Effector memory CD8-positive, alpha-beta T cell (primary cell): Measurements from ENCODE around the gene AKR7A2.

Experiments used
- ATAC-seq: fragments of 150-1000 bp; cut with Tn5 transposase; replicated peaks from 2 replicates; pipeline ENCODE4 v1.10.0; 2021; ENCODE audit warnings: mild to moderate bottlenecking, moderate library complexity
- DNase-seq, 3 experiments: peaks; one replicate each; pipeline ENCODE4 v3.0.0; 2021
- H3K27ac Mint-ChIP-seq, 2 donors: one replicate each; pipeline ENCODE4 v1.8.0; 2022; ENCODE audit warnings: mild to moderate bottlenecking in 2 of 2, mixed read lengths in 2 of 2, moderate library complexity in 2 of 2
- H3K27me3 Mint-ChIP-seq, 2 donors: one replicate each; pipeline ENCODE4 v1.8.0; 2022; ENCODE audit warnings: mixed read lengths in 2 of 2
- H3K36me3 Mint-ChIP-seq: one replicate; pipeline ENCODE4 v1.8.0; 2022; ENCODE audit warnings: mild to moderate bottlenecking, moderate library complexity, mixed read lengths; ENCODE audit not compliant: insufficient read depth
- H3K4me1 Mint-ChIP-seq, 2 donors: one replicate each; pipeline ENCODE4 v1.8.0; 2022; ENCODE audit warnings: low read depth in 2 of 2, mixed read lengths in 2 of 2
- H3K4me3 Mint-ChIP-seq, 2 donors: one replicate each; pipeline ENCODE4 v1.8.0; 2022; ENCODE audit warnings: mild to moderate bottlenecking in 2 of 2, mixed read lengths in 2 of 2, moderate library complexity in 2 of 2
- H3K9me3 Mint-ChIP-seq, 2 donors: one replicate each; pipeline ENCODE4 v1.8.0; 2022; ENCODE audit warnings: mixed read lengths in 2 of 2
- total RNA-seq, 9 experiments: gene quantifications; one replicate each; lab custom pipeline; 2026; lab: John Stamatoyannopoulos, UW

Gene AKR7A2
- total RNA-seq, result 11.4 to 27.9 (median 12.8) reads per million in 9 experiments

- no peaks in the 10 kb centered on the region for H3K9me3 Mint-ChIP-seq
- peaks cover 33% of the 10 kb centered on the region for H3K36me3 Mint-ChIP-seq
- H3K27me3 Mint-ChIP-seq, result no peaks in the 10 kb centered on the region
- ATAC-seq (peak; percentile 93), DNase-seq (peak; percentile 81 to 90 (median 88))
- H3K4me1 Mint-ChIP-seq, result peaks cover 29 to 44% of the 10 kb centered on the region in 2 donors
- peak within 1 kb of the TSS; percentile 56 to 67 for H3K27ac Mint-ChIP-seq
- H3K4me3 Mint-ChIP-seq, result peak within 1 kb of the TSS; percentile 86 to 90
Measured at GRCh38 chr1:19311931-19312781, at the start of gene AKR7A2, which contains the start of gene SLC66A1. Gene AKR7A2, minus strand, starts transcription at chr1:19312144. Its CDS starts 20 bp downstream, at chr1:19312124. Gene SLC66A1, plus strand, starts transcription at chr1:19312326. Its CDS starts 5,352 bp downstream, at chr1:19317678.

- DNase-seq, result no peak
- peaks cover 30% of the 10 kb centered on the region for H3K36me3 Mint-ChIP-seq
- H3K27ac Mint-ChIP-seq, result peak overlapping the region; percentile 41 to 62
- no peak for ATAC-seq
- no peaks in the 10 kb centered on the region for H3K27me3 Mint-ChIP-seq
- no peaks in the 10 kb centered on the region for H3K9me3 Mint-ChIP-seq
- H3K4me3 Mint-ChIP-seq, result no peak overlapping the region
- peaks cover 20 to 31% of the 10 kb centered on the region in 2 donors for H3K4me1 Mint-ChIP-seq
Measured at GRCh38 chr1:19360843-19361610, 49.1 kb upstream of the AKR7A2 start.

- ATAC-seq (no peak), DNase-seq (no peak)
- H3K4me3 Mint-ChIP-seq, result no peak overlapping the region
- H3K9me3 Mint-ChIP-seq, result no peaks in the 10 kb centered on the region
- peaks cover 31% of the 10 kb centered on the region for H3K36me3 Mint-ChIP-seq
- H3K27me3 Mint-ChIP-seq, result no peaks in the 10 kb centered on the region
- peak overlapping the region; percentile 62 to 77 for H3K27ac Mint-ChIP-seq
- peaks cover 18 to 25% of the 10 kb centered on the region in 2 donors for H3K4me1 Mint-ChIP-seq
Measured at GRCh38 chr1:19360432-19360831, 48.5 kb upstream of the AKR7A2 start.

- ATAC-seq, result no peak
- no peak overlapping the region for H3K4me3 Mint-ChIP-seq
Measured at GRCh38 chr1:19360016-19360415, 48.1 kb upstream of the AKR7A2 start.

GRCh38 chr1:19359357-19359756, 47.4 kb upstream of the AKR7A2 start:
- Mint-ChIP-seq H3K4me3 (no peak overlapping the region), H3K36me3 (peaks cover 34% of the 10 kb centered on the region), H3K9me3 (no peaks in the 10 kb centered on the region), H3K27me3 (no peaks in the 10 kb centered on the region), H3K4me1 (peaks cover 12 to 18% of the 10 kb centered on the region in 2 donors), H3K27ac (peak overlapping the region; percentile 58 to 77)
- ATAC-seq (no peak), DNase-seq (no peak)

More at GRCh38 chr1:19360016-19360415, 48.1 kb upstream of the AKR7A2 start:
- H3K27ac Mint-ChIP-seq, result peak overlapping the region; percentile 58 to 77
- H3K36me3 Mint-ChIP-seq, result peaks cover 31% of the 10 kb centered on the region
- H3K4me1 Mint-ChIP-seq, result peaks cover 16 to 21% of the 10 kb centered on the region in 2 donors
- H3K27me3 Mint-ChIP-seq, result no peaks in the 10 kb centered on the region
- DNase-seq, result no peak
- H3K9me3 Mint-ChIP-seq, result no peaks in the 10 kb centered on the region

- H3K36me3 Mint-ChIP-seq, result peaks cover 37% of the 10 kb centered on the region
- ATAC-seq, result no peak
Measured at GRCh38 chr1:19358710-19359109, 46.8 kb upstream of the AKR7A2 start.

GRCh38 chr1:19357299-19357986, 45.5 kb upstream of the AKR7A2 start:
- Mint-ChIP-seq H3K27ac (no peak overlapping the region), H3K4me3 (no peak overlapping the region), H3K4me1 (peaks cover 14 to 16% of the 10 kb centered on the region in 2 donors), H3K27me3 (no peaks in the 10 kb centered on the region), H3K36me3 (peaks cover 39% of the 10 kb centered on the region), H3K9me3 (no peaks in the 10 kb centered on the region)
- ATAC-seq (no peak), DNase-seq (no peak)

More at GRCh38 chr1:19358710-19359109, 46.8 kb upstream of the AKR7A2 start:
- H3K9me3 Mint-ChIP-seq, result no peaks in the 10 kb centered on the region
- H3K27ac Mint-ChIP-seq, result peak overlapping the region in 1 of 2 donors; percentile 28
- H3K27me3 Mint-ChIP-seq, result no peaks in the 10 kb centered on the region
- peaks cover 12 to 16% of the 10 kb centered on the region in 2 donors for H3K4me1 Mint-ChIP-seq
- H3K4me3 Mint-ChIP-seq, result no peak overlapping the region
- DNase-seq, result no peak

- peaks cover 11 to 15% of the 10 kb centered on the region in 2 donors for H3K4me1 Mint-ChIP-seq
Measured at GRCh38 chr1:19356266-19356665, 44.3 kb upstream of the AKR7A2 start.

GRCh38 chr1:19354531-19354981, 42.6 kb upstream of the AKR7A2 start:
- no peak for DNase-seq
- Mint-ChIP-seq H3K9me3 (no peaks in the 10 kb centered on the region), H3K27ac (no peak overlapping the region), H3K36me3 (peaks cover 64% of the 10 kb centered on the region), H3K27me3 (no peaks in the 10 kb centered on the region), H3K4me3 (no peak overlapping the region), H3K4me1 (peaks cover 0 to 6% of the 10 kb centered on the region in 2 donors)
- no peak for ATAC-seq

More at GRCh38 chr1:19356266-19356665, 44.3 kb upstream of the AKR7A2 start:
- Mint-ChIP-seq H3K4me3 (no peak overlapping the region), H3K36me3 (peaks cover 50% of the 10 kb centered on the region), H3K9me3 (no peaks in the 10 kb centered on the region), H3K27me3 (no peaks in the 10 kb centered on the region), H3K27ac (peak overlapping the region in 1 of 2 donors; percentile 51)
- DNase-seq (no peak), ATAC-seq (no peak)

GRCh38 chr1:19353596-19353995, 41.7 kb upstream of the AKR7A2 start:
- ATAC-seq (no peak), DNase-seq (no peak)
- Mint-ChIP-seq H3K27me3 (no peaks in the 10 kb centered on the region), H3K4me3 (no peak overlapping the region), H3K27ac (peak overlapping the region in 1 of 2 donors; percentile 82), H3K4me1 (peaks cover 0 to 6% of the 10 kb centered on the region in 2 donors), H3K36me3 (peaks cover 74% of the 10 kb centered on the region), H3K9me3 (no peaks in the 10 kb centered on the region)

- Mint-ChIP-seq H3K4me1 (peaks cover 0 to 6% of the 10 kb centered on the region in 2 donors), H3K36me3 (peaks cover 78% of the 10 kb centered on the region), H3K27me3 (no peaks in the 10 kb centered on the region), H3K27ac (no peak overlapping the region), H3K4me3 (no peak overlapping the region), H3K9me3 (no peaks in the 10 kb centered on the region)
- ATAC-seq, result no peak
- DNase-seq, result no peak
Measured at GRCh38 chr1:19352839-19353238, 40.9 kb upstream of the AKR7A2 start.

- Mint-ChIP-seq H3K27me3 (no peaks in the 10 kb centered on the region), H3K9me3 (no peaks in the 10 kb centered on the region), H3K27ac (no peak overlapping the region), H3K4me1 (peaks cover 0 to 6% of the 10 kb centered on the region in 2 donors), H3K4me3 (no peak overlapping the region), H3K36me3 (peaks cover 74% of the 10 kb centered on the region)
- no peak for ATAC-seq
- no peak for DNase-seq
Measured at GRCh38 chr1:19351873-19352272, 39.9 kb upstream of the AKR7A2 start.

- DNase-seq, result no peak
- Mint-ChIP-seq H3K9me3 (no peaks in the 10 kb centered on the region), H3K27ac (peak overlapping the region in 1 of 2 donors; percentile 44), H3K36me3 (peaks cover 72% of the 10 kb centered on the region), H3K27me3 (no peaks in the 10 kb centered on the region), H3K4me1 (peaks cover 0 to 4% of the 10 kb centered on the region in 2 donors), H3K4me3 (no peak overlapping the region)
- ATAC-seq, result no peak
Measured at GRCh38 chr1:19350566-19350965, 38.6 kb upstream of the AKR7A2 start.
